NCI-H748 treated with DMSO at 0.1 percent for 48 hours (cell line): Measurements from ENCODE around the gene CALML6.
A peak's percentile ranks its signal among the peaks of the same experiment; 100 is the strongest.

ENCODE experiments used
- DNase-seq: peaks from one replicate; lab custom pipeline; 2025; lab: John Stamatoyannopoulos, UW

The CALML6 gene

DNA sequence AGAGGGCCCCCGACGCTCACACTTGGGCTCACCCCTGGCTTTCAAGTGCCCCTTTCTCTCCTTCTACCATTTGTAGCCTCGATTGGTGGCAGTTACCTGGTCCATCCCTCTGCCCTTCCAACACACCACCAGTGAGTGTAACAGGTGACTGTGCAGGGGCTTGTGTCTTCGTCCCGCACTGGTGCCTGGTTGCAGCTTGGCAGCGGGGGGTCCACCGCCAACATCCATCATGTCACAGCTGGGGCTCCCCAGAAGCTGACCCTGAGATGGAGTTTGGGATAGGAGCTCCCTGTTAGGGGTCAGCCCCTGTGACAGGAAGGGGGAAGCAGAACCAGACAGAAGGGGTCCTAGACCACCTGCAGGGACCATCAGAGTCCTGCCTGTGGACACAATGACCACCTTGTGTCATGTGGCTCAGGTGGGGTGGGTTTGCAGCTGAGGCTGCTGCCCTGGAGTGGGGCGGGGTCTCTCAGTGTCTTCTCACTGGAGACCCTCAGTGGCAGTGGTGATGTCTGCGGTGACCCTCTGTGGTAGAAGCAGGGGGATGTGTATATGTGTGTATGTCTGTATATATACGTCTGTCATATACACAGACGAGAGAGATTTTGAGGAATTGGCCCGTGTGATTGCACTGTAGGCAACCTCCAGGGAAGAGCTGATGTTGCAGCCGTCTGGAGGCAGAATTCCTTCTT is 3.6 kb upstream of the CALML6 start:
- DNase-seq: no peak

DNA sequence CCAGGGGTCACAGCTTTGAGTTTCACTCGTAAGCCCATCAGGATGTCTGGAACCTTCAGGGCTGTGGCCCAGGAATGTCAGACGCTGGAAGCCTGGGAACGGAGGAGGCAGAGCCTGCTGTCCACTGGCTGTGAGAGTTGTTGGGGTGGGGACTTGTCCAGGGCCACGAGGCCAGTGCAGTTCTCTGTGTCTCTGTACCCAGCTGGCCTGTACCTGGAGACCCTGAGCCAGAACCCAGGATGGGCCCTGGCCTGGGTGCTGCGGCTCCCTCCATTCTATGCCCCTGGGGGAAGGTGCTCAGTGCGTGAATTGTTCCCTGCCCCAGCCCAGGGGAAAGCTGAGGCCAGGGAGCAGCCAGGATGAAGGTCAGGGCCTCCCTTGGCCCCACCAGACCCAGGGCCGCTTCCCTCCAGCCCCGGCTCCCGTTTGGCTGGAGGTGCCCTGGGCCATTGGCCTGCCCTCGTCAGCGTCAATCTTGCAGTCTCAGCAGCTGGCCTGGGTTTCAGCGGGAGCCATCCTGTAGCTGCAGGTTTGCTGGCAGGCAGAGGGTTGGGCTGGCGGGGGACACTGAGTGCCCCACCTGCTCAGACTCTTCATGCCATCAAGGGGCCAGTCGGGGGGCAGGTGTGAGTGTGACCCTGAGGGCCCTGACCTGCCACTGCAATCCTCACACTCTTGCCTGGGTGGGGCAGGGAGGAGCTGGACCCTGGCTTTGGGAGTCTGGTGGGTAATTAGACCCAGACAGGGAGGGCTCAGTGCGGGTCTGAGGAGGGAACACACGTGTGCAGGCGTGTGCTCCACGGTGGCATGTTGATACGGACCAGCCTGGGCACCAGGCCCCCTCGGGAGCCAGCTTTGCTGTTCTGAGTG is 724 bp upstream of the CALML6 start:
- DNase-seq: no peak

DNA sequence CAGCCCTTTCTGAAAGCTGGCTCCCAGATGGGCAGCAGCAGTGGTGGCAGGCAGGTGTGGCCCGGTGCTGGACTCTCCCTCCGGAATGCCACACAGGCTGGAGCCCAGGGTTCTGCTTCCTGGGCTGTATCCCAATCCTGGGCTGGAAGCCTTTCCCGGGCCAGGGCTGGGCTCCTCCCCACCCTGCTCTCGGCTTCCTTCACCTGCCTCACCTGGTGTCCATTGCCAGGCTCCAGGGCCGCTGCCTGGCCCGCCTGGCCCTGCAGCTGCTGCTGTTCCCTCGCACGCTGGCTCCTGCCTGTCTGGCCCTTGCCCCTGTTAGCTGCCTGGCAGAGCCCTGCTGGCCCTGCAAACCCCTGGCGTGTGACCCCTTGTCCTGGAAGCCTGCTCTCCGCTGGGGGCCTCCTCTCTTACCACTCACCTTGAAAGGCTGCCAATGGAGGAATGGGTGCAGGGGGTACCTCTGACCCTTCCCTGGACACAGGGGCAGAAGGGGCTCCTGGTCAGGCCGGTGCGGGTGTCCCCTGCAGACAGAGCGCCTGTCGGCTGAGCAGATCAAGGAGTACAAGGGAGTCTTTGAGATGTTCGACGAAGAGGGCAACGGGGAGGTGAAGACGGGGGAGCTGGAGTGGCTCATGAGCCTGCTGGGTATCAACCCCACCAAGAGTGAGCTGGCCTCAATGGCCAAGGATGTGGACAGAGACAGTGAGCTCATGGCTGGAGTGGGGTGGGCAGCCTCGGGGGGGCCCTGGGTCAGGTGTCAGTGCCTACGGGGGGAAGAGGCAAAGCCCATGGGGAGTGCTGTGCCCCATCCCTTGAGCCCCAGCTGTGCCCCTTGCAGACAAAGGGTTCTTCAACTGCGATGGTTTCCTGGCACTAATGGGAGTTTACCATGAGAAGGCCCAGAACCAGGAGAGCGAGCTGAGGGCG is 1.1 kb downstream of the CALML6 start:
- no peak for DNase-seq

DNA sequence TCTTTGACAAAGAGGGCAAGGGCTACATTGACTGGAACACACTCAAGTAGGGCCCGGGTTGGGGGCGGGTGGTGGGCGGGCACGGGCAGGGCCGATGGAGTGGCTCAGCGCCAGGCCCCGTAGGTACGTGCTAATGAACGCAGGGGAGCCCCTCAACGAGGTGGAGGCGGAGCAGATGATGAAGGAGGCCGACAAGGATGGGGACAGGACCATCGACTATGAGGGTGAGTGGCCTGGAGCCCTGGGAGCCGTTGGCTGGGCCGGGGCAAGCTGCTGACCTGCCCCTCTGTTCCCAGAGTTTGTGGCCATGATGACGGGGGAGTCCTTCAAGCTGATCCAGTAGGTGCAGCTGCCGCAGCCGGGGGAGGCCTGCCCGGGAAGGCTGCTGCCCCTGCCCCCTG is 1.8 kb downstream of the CALML6 start:
- DNase-seq: no peak

DNA sequence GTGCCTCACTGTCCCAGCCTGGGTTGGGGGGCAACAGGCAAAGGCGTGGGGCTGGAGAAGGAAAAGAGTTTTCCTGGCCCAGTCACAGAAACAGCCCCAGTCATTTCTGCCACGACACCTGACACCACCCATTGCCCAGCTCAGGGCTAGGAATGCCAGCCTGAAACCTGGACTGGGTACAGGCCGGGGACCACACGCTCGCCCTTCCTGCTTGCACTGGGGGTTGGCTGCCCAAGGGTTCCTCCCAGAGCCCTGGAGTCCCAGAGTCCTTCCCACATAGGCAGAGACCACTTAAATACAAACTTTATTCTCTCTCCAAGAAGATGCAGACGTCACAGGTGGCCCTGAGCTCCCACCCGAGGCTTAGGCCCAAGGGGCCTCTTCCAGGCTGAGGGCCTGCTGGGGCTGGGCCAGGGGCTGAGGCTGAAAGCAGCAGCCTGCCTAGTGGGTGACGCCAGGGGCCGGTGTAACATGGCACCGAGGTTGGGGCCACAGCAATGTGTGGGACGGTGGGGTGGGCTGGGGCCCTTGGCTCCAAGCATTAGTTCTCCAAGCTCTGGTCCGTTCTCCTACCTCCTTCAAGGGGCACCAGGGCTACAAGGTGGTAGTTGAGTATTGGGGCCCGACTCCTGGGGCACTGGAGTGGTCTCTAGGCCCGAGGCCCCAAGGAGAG is 2.4 kb downstream of the CALML6 start:
- DNase-seq: no peak

DNA sequence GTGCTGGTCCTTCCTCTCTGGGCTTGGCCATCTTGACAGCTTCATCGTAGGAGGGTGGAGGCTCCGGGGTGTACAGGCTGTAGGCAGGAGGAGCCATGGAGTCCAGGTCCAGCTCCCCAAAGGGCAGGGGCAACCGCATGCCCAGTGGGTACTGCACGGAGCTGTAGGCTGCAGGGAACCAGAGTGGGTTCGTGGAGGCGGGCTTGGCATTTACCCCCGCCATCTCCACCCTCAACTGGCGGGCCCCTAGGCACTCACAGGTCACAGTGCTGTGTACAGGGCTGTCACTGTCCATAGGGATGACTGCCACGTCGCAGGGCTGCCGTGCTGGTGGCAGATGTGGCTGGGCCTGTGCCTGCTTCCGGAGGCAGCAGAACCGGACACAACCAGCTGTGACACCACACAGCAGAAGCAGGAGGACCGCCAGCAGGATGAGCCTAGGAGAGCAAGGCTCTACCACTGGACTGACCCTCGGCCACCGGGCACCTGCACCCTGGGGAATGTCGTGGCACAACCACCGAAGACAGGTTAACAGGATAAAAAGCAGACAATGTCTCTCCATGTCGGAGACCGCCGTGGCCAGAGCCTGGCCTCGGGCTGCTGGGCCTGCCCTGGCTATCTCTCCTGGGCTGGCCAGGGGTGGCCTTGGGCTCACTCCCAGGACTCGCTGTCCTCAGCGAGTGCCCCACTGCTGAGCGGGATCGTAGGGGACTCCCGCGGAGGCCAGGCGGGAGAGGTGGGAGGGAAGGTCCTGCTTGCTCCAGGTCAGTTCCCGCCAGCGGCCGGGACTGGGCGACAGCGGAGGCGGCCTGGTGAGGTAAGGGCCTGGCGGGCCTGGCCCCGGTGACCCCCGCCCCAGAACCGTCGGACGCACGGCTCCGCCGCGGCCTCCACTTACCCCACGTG is 3.2 kb downstream of the CALML6 start:
- DNase-seq: no peak

DNA sequence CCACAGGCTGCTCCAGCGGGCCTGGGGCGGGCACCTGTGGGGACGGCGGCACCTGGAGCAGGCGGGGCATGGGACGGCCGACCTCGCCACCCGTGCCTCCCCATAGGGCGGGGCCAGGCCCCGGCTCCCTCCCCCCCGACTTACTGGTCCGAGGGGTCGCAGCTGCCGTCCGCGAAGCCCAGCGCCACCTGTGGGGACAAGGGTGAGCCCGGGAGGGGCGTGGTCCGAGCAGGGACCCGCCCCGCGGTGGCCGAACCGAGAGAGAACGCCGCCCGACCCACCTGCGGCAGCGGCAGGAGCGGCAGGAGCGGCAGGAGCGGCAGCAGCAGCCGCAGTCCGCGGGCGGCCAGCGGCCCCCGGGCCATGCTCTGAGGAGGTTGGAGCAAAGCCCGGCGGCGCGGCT is 3.8 kb downstream of the CALML6 start, which contains the start of gene TMEM52:
TMEM52 (minus strand) TSS at position 379 of the 403 bp plus-strand sequence; CDS start at position 365, 14 bp downstream.
- no peak for DNase-seq

DNA sequence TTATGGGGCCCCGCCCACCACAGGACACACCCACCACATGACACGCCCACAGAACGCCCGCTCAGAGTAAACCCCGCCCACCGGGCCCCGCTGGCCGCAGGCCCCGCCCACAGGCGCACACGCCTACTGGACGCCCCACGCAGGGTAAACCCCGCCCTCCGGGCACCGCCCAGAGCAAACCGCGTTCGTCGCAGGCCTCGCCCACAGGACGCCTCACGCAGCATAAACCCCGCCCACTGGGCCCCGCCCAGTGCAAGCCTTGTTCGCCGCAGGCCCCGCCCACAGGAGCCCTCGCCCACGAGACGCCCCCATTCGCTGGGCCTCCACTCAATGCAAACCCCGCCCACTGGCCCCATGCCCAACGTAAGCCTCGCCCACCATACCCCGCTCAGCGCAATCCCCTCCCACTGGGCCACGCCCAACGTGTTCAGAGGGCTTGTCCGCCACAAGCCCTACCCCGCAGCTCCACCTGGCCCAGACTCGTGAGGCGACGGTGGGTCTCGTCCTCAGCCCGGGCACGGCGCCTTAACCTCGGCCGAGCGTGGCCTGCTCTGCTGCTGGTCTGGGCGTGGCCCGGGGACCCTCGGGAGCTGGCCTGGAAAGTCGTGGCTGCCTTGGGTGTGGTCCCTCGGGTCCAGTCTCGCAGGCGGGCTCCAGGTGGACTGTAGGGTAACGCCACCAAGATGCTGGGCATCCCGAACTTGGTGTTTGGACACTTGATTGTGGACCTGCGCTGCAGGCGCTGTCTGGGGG is 4.4 kb downstream of the CALML6 start:
- peak; percentile 88 for DNase-seq

DNA sequence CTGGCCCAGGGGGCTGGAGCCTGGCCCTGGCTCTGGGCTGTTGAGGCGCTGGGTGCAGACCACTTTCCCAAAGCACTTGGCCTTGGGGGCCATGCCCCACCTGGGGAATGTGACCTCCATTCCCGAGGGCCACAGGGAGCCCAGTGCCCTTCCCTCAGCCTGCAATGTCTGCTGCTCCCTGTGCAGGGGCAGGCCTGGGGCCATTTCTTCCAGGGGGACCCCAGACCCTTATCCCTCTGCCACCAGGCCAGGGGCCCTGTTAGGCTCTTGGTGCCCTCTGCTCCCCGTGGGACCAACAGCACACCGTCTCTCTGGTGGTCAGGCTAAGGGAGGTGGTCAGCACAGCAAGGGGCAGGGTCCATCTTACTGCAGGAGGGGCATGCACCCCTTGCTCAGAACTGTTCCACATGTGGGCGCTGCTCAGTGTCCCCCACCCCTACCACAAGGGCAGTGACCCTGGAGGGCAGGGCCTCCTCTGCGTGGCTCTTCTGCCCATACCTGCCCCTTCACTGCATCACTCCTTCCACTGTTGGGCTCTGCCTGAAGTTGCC is 5.1 kb downstream of the CALML6 start:
- DNase-seq: no peak

DNA sequence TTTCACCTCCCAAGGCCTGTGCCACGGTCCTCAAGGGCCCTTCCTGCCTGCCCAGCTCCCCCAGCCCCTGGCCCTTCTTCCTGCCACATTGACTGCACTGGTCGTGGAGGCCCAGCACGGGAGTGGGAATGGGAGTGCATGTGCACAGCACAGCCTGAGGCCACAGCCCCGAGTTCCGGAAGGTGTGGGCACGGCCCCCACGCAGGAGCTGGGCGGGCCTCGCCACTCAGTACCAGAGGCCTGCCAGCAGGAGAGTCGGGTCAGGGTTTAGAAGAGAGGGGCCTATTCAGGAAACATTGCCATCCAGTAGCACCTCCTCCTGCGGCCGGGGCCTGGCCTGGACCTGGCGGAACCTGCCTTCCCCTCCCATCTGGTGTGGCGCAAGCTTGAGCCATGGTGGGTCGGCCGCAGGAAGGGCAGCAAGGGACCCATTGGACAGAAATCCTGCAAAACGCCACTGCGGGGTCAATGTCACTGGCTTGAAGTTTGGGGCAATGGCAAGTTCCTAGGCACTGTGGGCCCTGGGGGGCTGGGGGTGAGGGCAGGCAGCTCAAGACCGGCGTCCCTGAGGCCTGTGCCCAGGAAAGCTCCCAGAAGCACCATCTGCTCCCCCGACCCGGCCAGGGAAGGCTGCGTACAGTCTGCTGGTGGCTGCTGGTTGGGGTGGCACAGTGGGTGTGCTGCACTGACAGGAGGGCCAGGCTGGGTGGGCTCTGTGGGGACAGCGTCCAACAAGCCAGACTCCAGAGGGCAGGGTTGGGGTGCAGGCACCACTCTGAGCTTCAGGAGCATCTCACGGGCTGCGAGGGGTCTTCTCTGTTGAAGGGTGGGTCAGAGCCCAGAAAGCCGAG is 5.8 kb downstream of the CALML6 start:
- no peak for DNase-seq

DNA sequence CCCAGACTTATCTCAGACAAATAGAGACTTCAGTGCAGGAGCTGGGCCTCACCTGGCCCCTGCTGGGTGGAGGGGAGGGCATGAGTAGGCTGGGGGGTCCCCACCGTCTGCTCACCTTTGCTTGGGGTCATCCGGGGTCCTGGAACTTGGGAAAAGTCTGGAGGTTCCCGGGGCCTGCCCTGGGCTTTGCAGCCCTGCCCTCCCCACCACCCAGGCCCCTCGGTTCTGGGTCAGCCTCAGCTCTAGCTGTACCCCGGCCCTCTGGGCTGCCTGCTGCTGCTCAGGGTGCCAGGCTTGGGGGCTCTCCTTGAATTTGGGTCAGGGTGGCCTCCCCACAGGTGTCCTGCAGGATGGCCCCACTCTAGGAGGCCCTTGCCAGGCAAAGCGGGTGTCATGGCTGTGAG is 6.4 kb downstream of the CALML6 start:
- no peak for DNase-seq

DNA sequence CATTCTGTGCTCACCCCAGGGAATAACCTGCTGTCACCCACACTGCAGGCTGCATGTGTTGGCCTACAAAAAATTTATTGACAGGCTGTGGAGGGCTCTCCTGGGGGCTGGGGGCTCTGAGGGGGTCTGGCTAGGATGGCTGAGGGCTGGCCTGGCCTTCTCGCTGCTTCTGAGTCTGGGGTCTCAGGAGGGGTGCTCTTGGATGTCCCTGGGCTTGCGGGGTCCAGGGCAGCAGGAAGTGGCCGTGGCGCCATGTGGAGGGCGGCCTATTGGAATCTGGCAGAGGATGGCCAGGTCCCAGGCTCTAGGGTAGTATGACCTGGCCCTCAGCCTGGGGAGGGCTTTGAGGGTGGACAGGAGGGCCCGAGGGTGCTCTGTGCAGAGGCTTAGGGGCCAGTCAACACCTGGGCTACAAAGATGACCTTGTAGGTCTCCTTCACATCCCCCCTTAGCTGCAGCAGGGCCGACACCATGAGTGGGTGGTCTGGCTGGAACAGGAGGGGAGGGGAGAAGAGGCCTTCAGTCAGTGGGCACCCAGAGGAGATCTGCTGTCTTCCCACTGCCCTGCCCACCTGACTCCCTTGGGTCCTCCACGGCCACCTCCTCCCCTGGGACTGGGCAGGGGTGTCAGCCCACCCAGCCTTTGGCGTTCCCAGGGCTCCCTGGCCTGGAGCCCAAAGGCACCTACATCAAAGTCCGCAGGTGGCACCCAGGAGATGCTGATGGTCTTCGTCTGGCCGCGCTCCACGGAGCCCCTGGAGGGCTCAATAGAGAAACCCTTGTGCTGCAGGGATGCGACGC is 7.0 kb downstream of the CALML6 start:
- no peak for DNase-seq

DNA sequence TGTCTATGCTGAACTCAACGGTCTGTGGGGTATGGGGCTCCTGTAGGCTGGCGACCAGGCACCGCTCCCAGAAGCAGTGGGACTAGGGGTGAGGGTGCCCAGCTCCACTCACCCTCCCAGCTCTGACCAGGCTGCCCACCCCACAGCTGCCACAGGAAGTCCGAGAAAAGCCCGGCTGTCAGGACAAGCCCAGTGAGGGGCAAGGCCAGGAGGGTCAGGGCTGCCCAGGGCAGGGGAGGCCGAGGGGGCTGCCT is 7.6 kb downstream of the CALML6 start:
- no peak for DNase-seq

DNA sequence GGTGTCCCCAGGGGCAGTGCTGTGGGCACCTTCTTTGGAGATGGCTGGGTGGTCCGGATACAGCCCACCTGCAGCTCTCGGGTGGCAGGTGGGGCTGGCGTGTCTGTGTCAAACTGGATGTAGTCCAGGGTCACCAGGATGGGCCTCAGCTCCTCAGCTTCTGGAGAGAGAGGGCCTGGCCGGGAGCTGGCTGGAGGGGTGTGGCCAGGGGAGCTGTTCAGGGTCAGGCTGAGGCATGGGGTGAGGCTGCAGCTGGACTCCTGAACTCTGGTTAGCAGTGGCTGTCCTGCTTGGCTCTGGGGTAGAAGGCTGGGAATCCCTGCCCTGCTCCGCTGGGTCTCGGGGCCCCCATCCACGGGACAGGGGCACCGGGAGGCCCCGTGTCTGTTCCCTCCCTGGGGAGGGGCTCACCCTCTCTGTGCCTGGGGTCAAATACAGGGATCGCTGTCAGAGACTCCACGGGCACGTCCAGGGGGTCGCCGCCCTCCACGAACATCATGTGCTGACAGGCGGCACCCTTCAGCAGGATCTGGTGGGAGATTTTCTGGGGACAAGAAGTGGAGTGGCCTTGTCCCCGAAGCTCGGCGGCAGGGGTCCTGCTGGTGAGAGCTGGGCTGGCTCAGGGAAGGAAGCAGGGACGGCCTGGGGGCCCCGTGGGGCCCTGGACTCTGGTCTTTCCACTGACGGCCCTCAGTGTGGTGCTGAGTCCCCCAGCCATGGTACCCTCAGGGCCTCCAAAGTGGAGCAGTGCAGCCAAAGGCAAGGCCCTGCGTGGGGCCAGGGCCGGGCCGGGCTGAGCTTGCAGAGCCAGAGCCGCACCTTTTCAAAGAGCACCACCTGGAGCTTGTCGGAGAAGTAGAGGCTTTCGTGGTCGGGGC is 8.1 kb downstream of the CALML6 start:
- no peak for DNase-seq

DNA sequence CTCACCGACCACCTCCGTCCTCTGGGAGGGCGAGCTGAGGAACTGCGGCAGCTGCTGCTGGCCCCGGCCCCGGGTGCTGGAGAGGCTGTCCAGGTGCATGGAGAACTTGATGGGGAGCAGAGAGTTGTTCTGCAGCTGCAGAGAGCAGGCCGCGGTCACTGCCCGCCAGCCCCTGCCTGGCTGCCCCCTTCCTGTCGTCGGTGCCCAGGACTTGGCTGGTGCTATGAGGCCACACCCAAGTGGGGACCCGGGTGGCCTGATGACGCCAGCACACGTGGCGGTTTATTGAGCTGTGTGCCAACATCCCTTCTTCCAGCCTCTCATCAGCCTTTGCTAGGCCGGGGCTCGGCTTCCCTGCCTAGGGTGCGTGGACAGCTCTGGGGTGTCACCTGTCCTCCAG is 9.3 kb downstream of the CALML6 start:
- no peak for DNase-seq

DNA sequence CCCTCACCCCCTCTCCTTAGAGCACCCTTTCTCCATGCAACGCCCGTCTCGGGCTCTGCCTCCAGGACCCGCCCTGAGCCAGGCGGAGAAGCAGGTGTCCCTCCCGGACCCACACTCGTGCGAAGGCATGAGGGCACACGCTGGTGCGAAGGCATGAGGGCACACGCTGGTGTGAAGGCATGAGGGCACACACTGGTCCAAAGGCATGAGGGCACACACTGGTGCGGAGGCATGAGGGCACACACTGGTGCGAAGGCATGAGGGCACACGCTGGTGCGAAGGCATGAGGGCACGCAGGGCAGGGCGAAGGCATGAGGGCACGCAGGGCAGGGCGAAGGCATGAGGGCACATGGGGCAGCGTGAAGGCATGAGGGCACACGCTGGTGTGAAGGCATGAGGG is 9.8 kb downstream of the CALML6 start:
- DNase-seq: no peak
